WTC11 (cell line): Measurements from ENCODE around the gene ABCA12. TPM values are rescaled to one million over a fixed set of nuclear protein-coding genes. Genes with fewer than 3 reads are reported as not detected.

Experiments
- ATAC-seq: fragments of 200-7000 bp; cut with Tn5 transposase; 2 replicates; pipeline ENCODE4 v1.10.0; 2021; ENCODE audit warnings: mild to moderate bottlenecking, moderate library complexity
- CTCF ChIA-PET: fragments of 300-600 bp; sonication (Branson Sonifier 250); formaldehyde crosslinking; loops from one replicate; lab custom pipeline; 2021; ENCODE audit warnings: antibody characterized with exemption; lab: Charles Lee
- POLR2A ChIA-PET: fragments of 350-600 bp; sonication (Branson Sonifier 250); formaldehyde crosslinking; loops from one replicate; lab custom pipeline; 2021; ENCODE audit warnings: antibody characterized with exemption; lab: Charles Lee
- DNase-seq: peaks from one replicate; pipeline ENCODE4 v3.0.0; 2021; ENCODE audit warnings: low spot score
- H3K27ac Mint-ChIP-seq: 2 replicates; pipeline ENCODE4 v1.8.0; 2021; ENCODE audit warnings: mixed read lengths
- H3K27me3 Mint-ChIP-seq: 2 replicates; pipeline ENCODE4 v1.8.0; 2021; ENCODE audit warnings: low read depth, mild to moderate bottlenecking, moderate library complexity, mixed read lengths
- H3K36me3 Mint-ChIP-seq: 2 replicates; pipeline ENCODE4 v1.8.0; 2021; ENCODE audit warnings: mixed read lengths
- H3K4me1 Mint-ChIP-seq: 2 replicates; pipeline ENCODE4 v1.8.0; 2022; ENCODE audit warnings: mixed read lengths
- H3K4me3 Mint-ChIP-seq: 2 replicates; pipeline ENCODE4 v1.8.0; 2021; ENCODE audit warnings: mild to moderate bottlenecking, moderate library complexity, mixed read lengths
- H3K9me3 Mint-ChIP-seq: 2 replicates; pipeline ENCODE4 v1.8.0; 2021; ENCODE audit warnings: mixed read lengths
- EMX1 ChIP-seq: fragments of 250-450 bp; sonication (Bioruptor Pico); IDR thresholded peaks from 2 replicates; pipeline ENCODE4 v1.8.0; 2021; ENCODE audit warnings: mild to moderate bottlenecking
- FOXP1 ChIP-seq: sonication (generic); formaldehyde crosslinking; IDR thresholded peaks from 2 replicates; pipeline ENCODE4 v1.8.0; 2022; ENCODE audit warnings: missing genetic modification reagents, mild to moderate bottlenecking, moderate library complexity, borderline replicate concordance
- NR2C2 ChIP-seq: sonication (generic); formaldehyde crosslinking; IDR thresholded peaks from 2 replicates; pipeline ENCODE4 v1.8.0; 2022; ENCODE audit warnings: mild to moderate bottlenecking, missing genetic modification reagents
- STAT6 ChIP-seq: sonication (generic); formaldehyde crosslinking; conservative IDR thresholded peaks from 2 replicates; pipeline ENCODE4 v1.8.1; 2023; ENCODE audit warnings: mild to moderate bottlenecking, low read depth, missing genetic modification reagents, moderate library complexity
- TEAD1 ChIP-seq: sonication (generic); formaldehyde crosslinking; IDR thresholded peaks from 2 replicates; pipeline ENCODE4 v1.8.0; 2022; ENCODE audit warnings: mild to moderate bottlenecking, missing genetic modification reagents
- USF2 ChIP-seq: sonication (generic); formaldehyde crosslinking; IDR thresholded peaks from 2 replicates; pipeline ENCODE4 v1.8.1; 2023; ENCODE audit warnings: mild to moderate bottlenecking, missing genetic modification reagents, moderate library complexity
- ZNF219 ChIP-seq: sonication (generic); formaldehyde crosslinking; IDR thresholded peaks from 2 replicates; pipeline ENCODE4 v1.8.0; 2023; ENCODE audit warnings: missing genetic modification reagents, mild to moderate bottlenecking, borderline replicate concordance
- ZNF425 ChIP-seq: fragments of 250-450 bp; sonication (Bioruptor Pico); conservative IDR thresholded peaks from 2 replicates; pipeline ENCODE4 v1.9.0; 2021; ENCODE audit warnings: mild to moderate bottlenecking
- total RNA-seq: library from RNA; stranded (reverse); gene quantifications from 3 replicates; pipeline ENCODE4 v1.2.3, GENCODE V29; 2021
- TF ChIP-seq, protein P1 (sequence below): sonication (generic); formaldehyde crosslinking; IDR thresholded peaks from 2 replicates; pipeline ENCODE4 v1.8.0; 2022; ENCODE audit warnings: missing genetic modification reagents
- TF ChIP-seq, protein P2 (sequence below): sonication (generic); formaldehyde crosslinking; IDR thresholded peaks from 2 replicates; pipeline ENCODE4 v1.8.1; 2022; ENCODE audit warnings: low read depth, missing genetic modification reagents, borderline replicate concordance

Gene ABCA12
- total RNA-seq, 1 experiment from 2014 or later, result 0.04 TPM

GRCh38 chr2:215188078-215188477 lies 49.7 kb upstream of the ABCA12 start (continued):
- TF ChIP-seq FOXP1 (CRISPR knock-in tag), result no peak

DNA sequence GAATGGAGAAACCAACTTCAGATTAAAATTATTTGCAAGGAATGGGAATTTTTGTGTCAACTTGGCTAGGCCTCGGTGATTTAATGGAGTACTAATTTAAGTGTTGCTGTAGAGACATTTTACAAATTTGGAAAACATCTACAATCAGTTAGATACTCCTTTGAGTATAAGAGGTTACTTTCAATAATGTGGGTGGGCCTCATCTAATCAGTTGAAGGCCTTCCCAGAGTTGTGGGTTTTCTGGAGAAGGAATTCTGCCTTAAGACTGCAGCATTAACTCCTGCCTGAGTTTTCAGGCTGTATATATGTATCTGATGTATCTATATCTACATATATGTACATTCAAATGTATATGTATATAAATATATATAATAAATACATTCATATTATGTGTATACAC lies 47.6 kb upstream of the ABCA12 start:
- Mint-ChIP-seq H3K9me3 (peaks cover 6% of the 10 kb centered on the region; the same call in 1 of the 2 replicates), H3K36me3 (no peaks in the 10 kb centered on the region), H3K27me3 (no peaks in the 10 kb centered on the region; the same call in 1 of the 2 replicates), H3K27ac (no peak overlapping the region), H3K4me3 (no peak overlapping the region), H3K4me1 (peaks cover 5% of the 10 kb centered on the region; the same call in 1 of the 2 replicates)
- TF ChIP-seq USF2 (CRISPR knock-in tag), result no peak
- DNase-seq (no peak), ATAC-seq (no peak)
- ChIA-PET POLR2A (no interaction called here), CTCF (no interaction called here)

DNA sequence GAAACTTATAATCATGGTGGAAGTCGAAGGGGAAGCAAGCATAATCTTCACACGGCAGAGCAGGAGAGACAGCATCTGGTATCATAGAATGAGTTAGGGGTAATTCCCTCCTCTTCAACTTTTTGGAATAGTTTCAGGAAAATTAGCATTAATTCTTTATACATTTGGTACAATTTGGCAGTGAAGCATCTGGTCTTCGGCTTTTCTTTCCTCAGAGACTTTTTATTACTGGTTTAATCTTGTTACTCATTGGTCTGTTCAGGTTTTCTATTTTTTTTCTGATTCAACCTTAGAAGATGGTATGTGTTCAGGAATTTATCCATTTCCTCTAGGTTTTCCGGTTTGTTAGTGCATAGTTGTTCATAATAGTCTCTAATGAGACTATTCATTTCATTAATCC lies 39.7 kb upstream of the ABCA12 start:
- Mint-ChIP-seq H3K36me3 (no peaks in the 10 kb centered on the region), H3K4me1 (no peaks in the 10 kb centered on the region), H3K27ac (no peak overlapping the region), H3K4me3 (no peak overlapping the region), H3K27me3 (no peaks in the 10 kb centered on the region), H3K9me3 (peaks cover 6% of the 10 kb centered on the region; the same call in 1 of the 2 replicates)
- ATAC-seq (no peak), DNase-seq (no peak)
- ChIA-PET CTCF (no interaction called here), POLR2A (no interaction called here)
- TF ChIP-seq, protein P1, sequence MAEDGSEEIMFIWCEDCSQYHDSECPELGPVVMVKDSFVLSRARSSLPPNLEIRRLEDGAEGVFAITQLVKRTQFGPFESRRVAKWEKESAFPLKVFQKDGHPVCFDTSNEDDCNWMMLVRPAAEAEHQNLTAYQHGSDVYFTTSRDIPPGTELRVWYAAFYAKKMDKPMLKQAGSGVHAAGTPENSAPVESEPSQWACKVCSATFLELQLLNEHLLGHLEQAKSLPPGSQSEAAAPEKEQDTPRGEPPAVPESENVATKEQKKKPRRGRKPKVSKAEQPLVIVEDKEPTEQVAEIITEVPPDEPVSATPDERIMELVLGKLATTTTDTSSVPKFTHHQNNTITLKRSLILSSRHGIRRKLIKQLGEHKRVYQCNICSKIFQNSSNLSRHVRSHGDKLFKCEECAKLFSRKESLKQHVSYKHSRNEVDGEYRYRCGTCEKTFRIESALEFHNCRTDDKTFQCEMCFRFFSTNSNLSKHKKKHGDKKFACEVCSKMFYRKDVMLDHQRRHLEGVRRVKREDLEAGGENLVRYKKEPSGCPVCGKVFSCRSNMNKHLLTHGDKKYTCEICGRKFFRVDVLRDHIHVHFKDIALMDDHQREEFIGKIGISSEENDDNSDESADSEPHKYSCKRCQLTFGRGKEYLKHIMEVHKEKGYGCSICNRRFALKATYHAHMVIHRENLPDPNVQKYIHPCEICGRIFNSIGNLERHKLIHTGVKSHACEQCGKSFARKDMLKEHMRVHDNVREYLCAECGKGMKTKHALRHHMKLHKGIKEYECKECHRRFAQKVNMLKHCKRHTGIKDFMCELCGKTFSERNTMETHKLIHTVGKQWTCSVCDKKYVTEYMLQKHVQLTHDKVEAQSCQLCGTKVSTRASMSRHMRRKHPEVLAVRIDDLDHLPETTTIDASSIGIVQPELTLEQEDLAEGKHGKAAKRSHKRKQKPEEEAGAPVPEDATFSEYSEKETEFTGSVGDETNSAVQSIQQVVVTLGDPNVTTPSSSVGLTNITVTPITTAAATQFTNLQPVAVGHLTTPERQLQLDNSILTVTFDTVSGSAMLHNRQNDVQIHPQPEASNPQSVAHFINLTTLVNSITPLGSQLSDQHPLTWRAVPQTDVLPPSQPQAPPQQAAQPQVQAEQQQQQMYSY (CRISPR knock-in tag), result no peak
- no peak for TF ChIP-seq ZNF425 (CRISPR knock-in tag)
- TF ChIP-seq EMX1 (CRISPR knock-in tag), result no peak
- no peak for TF ChIP-seq ZNF219 (CRISPR knock-in tag)
- TF ChIP-seq STAT6 (CRISPR knock-in tag), result no peak
- TF ChIP-seq, all 79 proteins: peak for 0

DNA sequence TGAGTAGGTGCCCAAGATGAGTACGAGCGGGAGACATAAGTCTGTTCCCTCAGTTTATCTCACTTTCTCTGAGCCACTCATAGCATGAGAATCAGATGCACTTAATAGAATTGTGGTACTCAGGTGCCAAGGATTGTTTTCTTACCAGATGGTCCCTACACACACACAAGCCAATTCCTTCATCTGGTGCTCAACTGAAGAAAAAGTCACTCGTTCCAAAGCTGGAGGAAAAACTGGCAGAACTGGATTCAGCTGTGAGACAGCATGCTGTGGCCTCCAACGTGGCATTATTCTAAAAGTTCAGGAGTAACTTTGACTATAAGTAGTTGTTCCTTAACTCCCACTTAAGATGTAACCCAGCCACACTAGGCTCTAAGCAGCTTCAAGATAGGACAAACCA lies 33.4 kb upstream of the ABCA12 start:
- no peaks in the 10 kb centered on the region for H3K36me3 Mint-ChIP-seq
- no peaks in the 10 kb centered on the region for H3K27me3 Mint-ChIP-seq
- H3K9me3 Mint-ChIP-seq, result peaks cover 2% of the 10 kb centered on the region; the same call in 1 of the 2 replicates
- no peak for ATAC-seq
- no peak overlapping the region for H3K4me3 Mint-ChIP-seq
- POLR2A ChIA-PET, result no interaction called here
- no peak for TF ChIP-seq ZNF425 (CRISPR knock-in tag)
- TF ChIP-seq NR2C2 (CRISPR knock-in tag), result no peak
- TF ChIP-seq, protein P2, sequence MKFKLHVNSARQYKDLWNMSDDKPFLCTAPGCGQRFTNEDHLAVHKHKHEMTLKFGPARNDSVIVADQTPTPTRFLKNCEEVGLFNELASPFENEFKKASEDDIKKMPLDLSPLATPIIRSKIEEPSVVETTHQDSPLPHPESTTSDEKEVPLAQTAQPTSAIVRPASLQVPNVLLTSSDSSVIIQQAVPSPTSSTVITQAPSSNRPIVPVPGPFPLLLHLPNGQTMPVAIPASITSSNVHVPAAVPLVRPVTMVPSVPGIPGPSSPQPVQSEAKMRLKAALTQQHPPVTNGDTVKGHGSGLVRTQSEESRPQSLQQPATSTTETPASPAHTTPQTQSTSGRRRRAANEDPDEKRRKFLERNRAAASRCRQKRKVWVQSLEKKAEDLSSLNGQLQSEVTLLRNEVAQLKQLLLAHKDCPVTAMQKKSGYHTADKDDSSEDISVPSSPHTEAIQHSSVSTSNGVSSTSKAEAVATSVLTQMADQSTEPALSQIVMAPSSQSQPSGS (CRISPR knock-in tag), result no peak
- no peak for TF ChIP-seq TEAD1 (CRISPR knock-in tag)
- TF ChIP-seq, all 79 proteins: peak for 0
- CTCF ChIA-PET, result no interaction called here
- Mint-ChIP-seq H3K4me1 (no peaks in the 10 kb centered on the region), H3K27ac (no peak overlapping the region)
- no peak for DNase-seq
